GM18499 (cell line): Measurements from ENCODE around the gene LTBP1.
"Not testable (repeated sequence)": the region's sequence is repeated elsewhere in the genome, so short reads cannot be mapped to it uniquely, and the experiment has no call there.

Experiments used
- ATAC-seq: cut with Tn5 transposase; IDR thresholded peaks from one replicate; pipeline ENCODE4 v1.9.1; 2021; ENCODE audit warnings: moderate number of reproducible peaks; ENCODE audit not compliant: insufficient read depth, unreplicated experiment

The LTBP1 gene

DNA sequence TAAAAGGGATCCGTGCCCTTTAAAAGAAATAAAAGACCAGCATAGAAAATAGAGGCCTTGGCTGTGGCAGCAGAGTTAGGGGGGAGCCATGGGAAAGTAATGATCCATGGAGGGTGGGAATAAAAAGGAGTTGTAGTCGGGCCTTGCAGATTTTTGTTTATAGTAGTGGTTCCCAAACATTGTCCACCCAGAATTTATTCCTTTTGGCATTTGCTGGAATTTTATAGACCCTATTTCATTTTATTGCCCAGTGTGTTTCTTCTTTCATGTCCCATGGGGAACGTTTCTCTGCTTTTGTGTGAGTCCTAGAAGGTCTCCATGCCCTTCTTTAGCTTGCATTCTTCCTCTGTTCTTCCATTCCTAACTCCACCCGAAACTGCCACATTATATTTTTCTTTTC, 222.2 kb downstream of the LTBP1 start:
- ATAC-seq, result no peak

DNA sequence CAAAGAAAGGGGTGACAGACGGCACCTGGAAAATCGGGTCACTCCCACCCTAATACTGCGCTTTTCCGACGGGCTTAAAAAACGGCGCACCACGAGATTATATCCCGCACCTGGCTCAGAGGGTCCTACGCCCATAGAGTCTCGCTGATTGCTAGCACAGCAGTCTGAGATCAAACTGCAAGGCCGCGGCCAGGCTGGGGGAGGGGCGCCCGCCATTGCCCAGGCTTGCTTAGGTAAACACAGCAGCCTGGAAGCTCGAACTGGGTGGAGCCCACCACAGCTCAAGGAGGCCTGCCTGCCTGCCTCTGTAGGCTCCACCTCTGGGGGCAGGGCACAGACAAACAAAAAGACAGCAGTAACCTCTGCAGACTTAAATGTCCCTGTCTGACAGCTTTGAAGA, 223.5 kb downstream of the LTBP1 start:
- not testable (repeated sequence) for ATAC-seq

DNA sequence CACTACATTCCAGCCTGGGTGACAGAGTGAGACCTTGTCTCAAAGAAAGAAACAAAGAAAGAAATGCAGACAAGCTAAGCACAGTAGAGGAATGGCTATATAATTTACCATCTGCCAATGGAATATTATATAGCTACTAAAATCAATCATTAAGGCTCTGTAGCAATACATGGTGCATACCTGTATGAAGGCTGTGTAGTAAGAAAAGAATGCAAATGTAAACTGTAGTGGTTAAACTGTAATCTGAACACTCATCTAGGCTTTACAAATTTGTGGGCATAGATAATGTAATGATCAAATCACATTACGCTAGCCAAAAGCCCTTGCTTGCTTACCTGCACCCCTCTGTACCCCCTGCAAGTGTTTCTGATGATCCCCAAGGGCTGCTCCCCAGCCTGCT, 230.9 kb downstream of the LTBP1 start:
- ATAC-seq, result no peak

DNA sequence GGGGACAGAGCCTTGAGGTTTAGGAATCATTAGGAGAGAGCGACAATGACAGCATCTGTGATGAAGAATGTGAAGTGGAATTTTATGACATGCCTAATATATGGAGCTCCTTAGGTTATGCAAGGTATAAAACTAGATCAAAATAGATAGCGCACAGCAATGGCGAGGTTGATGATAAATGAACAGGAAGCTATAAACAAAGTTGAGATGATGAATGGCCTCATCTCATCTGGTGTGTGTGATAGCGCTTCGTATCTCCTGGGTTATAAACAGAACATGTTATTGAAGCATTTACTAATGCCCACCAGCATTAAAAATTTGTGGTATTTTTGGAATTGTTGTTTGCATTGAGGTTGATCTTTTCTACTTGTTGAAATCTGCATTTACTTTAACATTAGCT, 231.5 kb downstream of the LTBP1 start:
- no peak for ATAC-seq

DNA sequence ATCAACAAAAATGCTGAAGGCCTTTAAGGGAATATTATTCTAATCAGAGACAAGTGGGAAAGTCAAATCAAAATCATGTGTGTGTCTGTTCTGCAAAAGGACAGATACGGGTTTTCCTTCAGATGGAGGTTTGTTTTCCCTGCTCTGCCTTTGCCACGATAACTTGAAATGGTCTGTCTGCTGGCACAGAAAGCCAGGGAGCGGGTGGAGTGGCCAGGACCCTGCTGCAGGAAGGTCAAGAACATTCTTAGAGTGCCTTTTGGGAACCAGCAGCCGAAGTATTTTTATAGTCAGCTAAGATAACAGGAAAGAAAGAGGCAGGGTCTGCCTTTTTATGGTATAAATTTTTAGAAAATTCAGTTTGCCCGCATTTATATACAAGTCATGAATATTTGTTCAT, 234.2 kb downstream of the LTBP1 start:
- no peak for ATAC-seq

DNA sequence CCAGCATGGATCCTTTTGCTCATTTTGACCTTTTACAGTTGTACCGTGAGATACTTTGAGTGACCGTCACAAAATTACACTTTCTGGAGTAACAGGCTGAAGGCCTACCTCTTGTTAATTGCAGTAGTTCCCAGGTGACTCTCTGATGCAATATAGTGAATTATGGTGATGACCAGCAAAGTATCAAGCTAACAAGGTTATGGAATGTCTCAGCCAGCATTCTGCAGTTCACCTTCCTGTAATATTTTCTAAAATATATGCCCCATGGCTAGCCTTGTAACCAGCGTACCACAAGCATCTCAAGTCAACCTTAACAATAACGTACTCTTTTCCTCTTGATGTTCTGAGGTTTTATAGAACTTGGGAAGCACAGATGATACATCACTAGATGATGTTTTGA, 234.7 kb downstream of the LTBP1 start:
- no peak for ATAC-seq

DNA sequence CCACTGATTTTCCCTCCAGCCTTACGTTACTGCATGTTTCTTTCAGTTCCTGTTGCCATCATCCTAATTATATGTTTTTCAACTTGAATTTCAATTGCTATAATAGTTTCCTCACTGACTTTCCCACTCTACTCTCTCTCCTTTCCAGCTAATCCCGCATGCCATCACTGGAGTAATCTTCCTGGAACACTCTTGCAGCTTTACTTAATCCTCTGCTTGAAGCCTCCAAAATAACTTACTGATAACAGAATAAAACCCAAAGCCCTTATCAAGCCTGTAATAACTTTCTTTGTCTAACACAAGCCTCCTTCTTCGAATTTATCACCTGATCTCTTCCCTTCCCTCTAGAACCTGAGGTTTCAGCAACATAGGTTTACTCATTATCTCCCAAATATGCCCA, 237.3 kb downstream of the LTBP1 start:
- ATAC-seq, result no peak

DNA sequence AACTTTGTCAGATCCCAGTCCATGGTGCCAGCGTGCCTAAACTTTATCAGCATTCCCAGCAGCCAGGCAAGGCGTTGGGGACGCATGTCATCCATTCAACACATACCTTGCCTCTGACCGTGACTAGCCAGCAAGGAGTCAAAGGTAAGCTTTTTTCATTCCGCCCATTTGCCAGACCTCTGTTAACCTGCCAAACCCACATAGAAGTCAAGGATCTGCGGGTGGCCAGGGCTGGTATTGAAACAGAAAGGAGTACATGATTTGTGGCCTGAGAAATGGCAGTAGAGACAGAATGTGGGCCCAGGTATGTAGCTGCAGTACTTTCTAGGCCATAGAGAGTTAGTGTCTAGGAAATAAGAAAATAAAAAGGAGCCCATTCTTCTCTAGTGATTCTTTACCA, 240.2 kb downstream of the LTBP1 start:
- no peak for ATAC-seq

DNA sequence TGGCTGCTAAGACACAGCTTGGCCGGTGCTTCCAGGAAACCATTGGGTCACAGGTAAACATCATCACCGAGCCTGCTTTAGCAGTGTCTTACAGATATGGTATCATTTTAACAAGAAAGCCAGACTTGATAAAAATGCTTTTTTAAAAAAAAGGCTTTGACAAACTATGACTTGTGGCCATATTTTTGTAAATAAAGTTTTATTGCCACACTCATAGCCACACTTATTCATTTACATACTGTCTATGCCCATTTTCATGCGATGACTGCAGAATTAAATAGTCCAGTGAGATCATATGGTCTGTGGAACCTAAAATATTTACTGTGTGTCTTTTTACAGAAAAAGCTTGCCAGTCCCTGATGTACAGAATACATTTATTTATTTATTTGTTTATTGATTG, 242.0 kb downstream of the LTBP1 start:
- no peak for ATAC-seq

DNA sequence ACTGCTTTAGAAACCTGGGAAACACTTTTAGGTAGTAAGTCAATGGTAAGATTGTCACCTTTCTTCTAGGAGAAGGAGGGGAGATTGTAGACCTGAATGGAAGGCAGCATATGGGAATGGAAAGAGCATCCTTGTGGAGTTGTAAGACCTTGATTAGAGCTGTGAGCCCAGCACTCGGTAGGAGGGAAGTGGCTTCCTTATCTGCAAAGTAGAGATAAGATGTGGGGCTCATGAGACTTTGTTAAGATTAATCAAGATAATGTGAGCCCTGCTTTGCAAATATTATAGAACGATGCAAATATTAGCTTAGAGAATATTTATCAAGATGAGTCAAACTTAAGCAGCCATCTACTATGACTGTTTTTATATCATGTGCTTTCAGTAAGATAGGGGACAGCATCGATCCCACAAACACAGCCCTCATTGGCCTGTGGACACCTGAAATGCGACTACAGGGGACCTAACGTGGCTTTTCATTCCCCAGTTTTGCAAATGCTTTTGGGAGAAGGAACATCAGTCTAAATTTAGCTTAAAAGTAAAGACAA, 243.7 kb downstream of the LTBP1 start:
- ATAC-seq, result no peak

DNA sequence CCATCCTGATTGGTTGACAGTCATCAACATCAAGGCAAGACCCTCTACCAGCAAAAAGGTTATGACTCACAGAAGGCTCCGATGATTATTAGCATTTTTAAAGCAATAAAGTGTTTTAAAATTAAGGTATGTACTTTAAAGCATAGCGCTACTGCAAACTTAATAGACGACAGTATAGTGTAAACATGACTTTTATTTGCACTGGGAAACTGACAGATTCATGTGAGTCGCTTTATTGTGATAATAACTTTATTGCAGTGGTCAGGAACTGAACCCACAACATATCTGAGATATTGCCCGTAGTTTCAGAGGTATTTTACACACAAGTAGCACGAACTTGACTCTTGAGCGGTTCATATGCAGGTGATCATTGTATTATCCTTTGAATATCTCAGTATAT, 249.1 kb downstream of the LTBP1 start:
- ATAC-seq, result no peak

DNA sequence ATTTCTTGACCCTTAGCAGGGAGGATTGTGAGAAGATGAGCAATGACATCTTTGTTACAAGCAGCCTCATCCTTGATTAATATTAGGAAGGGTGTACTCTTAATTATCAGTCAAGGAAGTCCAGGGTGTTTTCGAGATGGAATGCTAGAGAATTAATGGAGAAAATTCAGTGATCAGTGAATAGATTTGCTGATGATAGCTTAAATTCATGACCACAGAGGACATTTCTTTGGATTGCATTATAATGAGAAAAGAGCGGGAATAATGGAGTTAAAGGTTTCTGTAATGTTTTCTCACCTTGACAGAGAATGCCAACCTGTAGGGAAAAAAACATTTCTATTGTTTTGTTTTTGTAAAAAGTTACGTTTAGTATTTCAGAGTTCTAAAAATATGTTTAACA, 249.9 kb downstream of the LTBP1 start:
- ATAC-seq, result no peak

DNA sequence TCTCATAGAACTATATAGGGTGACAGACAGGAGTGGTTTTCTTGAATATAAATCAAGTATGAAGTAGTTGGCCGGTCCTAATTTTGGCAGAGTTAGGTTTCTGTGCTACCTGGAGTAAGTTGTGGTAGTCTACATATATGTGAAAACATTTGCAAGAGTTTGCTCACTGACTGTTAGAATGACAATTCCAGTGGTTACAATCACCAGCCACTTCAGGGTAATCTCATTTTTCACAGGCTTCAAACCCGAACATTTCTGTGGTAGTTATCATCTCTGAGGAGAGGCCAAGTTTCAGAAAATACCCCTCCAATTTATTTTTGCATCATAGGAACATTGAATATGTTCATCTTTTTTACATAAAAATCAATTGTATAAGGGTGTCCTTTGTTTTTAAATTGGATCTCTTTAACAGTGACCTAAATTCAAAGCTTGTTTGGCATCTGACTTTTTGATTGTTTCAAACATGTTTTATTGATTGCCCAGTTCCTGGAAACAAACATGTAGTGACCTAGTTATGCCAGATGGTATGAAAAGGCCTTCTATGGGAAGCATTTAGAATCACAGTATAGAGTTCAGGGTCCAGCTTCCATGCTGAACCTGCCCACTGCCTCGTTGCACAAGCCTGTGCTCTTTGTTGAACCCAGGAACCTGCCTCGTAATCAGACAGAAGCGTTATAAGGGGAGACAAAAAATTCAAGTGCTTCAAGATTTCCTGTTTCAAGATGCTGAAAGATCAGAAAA, 250.6 kb downstream of the LTBP1 start:
- ATAC-seq, result no peak

DNA sequence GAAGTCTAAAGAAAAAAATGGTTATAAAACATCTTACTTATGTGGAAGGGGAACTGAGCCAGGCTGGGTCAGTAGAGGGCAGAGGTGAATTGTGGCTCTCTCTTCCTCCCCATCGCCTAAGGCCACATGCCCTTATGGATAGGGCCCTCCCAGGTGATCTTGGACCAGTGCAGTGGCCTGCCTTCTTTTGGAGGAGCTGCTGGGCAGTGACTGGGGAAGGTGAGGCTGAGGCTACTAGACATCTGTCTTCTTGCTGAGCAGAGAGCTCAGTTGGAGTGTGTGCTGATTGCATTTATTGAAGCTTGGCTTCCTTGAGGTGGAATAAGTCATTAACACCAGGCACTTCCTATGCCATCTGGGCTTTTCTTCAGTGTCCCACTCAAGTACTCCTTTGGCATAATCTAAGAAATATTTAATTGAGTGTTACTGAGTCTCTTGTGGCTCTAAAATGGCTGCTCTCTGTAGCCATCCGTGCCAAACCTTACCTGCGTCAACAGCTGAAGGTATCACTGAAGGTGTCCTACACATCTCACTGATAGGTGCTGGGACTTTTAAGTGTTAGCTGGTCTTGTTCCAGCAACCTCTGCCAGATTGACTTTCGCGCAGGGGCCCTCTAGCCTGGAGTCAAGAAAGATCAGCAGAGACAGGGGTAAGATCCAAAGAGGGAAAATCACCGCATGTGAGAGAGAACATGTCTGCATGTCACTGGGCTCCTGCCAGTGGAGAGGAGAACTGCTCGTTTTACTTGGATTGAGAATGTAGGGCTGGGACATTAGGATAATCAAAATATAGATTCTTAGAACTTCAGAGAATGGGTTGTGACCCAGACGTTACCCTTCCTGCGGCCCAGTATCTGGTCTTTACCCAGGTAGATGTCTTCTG, 256.1 kb downstream of the LTBP1 start:
- no peak for ATAC-seq

DNA sequence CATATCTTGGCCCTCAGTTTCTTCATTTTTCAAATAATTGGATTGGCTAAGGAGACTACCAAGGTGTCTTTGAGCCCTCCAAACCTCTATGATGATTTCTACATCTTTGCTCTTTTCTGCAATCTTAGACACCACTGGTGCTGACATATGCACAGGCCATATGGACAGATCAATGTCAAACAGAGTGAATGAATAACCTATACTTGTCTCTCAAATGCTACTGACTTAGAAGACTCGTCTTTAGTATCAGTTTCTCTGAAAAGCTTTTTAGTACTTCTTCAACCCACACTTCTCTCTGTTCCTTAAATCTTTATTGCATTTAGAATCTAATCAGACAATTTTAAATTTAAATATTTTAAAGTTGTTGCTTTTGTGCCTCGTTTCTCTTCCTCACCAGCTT, 258.2 kb downstream of the LTBP1 start:
- no peak for ATAC-seq

DNA sequence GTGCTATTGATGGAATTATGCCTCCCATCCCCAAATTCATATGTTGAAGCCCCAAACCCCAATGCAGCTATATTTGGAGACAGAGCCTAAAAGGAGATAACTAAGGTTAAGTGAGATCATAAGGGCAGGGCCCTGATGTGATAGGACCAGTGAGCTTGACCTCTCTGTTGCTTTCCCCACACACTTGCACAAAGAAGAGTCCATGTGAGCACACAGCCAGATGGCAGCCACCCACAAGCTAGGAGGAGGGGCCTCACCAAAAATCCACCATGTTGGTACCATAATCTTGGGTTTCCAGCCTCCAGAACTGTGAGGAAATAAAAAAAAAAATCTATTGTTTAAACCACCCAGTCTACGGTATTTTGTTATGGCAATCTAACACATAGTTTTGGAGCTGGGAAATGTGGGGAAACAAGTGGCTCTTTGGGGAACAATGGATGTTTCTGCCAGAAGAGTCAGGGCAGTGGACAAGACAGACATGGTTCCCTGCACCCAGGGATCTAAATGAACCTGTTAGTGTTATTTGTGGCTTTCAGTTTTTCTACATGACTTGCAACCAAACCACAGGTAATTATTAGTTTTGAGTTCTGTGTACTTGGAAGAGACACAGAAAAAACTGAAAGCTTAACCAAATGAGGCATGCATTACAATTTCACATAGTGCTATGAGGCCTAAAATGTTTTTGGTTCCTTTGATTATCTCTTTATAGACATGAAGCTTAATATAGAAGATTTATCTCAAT, 259.1 kb downstream of the LTBP1 start:
- ATAC-seq, result peak; percentile 86

DNA sequence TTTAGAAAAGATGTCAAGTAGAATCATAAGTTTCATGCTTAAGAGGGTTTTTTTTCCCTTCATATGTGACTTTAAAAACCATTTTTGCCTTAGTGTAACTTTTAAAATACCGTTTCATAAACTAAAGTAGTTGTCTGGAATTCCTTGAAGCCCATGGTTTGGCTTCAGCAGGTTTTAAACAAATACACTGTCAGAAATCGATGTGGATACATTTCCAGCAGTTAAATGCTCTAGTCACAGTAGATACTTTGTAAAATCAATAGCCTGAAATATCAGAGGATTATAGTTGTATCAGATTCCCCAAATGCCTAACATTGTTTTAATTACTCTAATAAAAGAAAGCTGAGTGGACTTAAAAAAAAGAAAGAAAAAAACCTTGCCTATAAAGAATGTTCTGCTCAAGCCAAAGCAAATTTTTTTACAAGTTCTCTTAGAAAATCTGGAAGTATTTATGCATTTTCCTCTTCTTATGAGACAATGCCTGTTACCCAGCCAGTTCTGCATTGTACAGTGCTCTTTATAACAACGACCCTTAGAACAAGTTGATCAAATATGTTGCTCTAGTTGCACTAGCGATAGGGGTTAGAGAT, 260.5 kb downstream of the LTBP1 start:
- no peak for ATAC-seq

DNA sequence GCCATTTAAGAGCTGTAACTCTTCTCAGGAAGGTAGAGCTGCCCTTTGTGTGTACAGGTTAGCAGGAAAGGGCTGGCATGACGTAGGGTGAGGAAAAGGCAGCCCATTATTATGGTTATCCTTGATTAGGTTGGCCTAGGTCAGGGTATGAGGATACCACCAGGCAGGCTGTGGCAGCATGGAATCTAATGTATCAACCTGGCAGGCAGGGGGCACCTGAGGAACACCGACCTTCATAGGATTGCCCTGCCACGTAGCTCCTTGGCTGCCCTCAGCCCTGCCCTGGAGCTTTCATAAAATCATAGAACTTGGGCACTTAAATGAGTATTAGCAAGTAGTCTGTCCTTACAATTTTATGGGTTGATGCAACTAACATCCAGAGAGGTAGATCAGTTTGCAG, 261.6 kb downstream of the LTBP1 start:
- no peak for ATAC-seq

DNA sequence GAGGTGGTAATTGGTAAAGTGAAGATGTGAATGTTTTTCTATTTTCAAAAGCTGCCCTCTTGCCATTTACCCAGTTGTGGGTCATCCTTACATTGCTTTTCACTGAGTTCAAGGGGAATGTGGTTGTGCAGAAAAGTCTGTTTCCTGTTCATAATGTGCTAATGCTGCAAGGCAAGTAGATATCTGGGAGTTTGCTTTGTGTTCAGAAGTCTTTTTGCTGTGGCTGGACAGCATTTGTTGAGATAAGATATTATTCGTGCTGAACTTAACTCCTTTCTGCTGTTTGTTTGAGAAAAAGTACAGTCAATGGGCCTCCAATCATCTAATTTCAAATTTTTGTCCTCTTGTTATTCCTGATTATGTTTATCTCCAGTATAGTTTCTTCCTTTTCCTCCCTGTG, 263.2 kb downstream of the LTBP1 start:
- no peak for ATAC-seq

DNA sequence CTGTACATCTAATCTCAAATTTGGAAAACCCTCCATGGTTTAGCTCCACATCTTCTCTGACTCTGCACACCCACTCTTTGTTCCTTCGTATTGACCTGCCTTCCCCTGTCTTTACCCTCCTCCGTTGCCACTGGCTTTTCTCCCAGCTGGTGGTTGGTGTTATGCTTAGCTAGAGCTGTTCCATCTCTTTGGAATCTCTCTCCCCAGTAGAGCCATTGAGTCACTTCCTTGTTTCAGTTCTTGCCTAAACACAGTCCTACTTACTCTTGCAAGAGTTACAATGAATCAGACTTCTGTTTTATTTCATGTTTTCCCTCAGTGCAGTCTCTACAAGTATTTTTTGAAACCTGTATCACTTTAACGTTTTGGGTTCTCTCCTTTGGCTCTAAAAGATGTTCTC, 263.9 kb downstream of the LTBP1 start:
- ATAC-seq, result no peak
